ENCODE measurements around the gene CAPN8. TPM values are rescaled to one million over a fixed set of nuclear protein-coding genes. Genes with fewer than 3 reads are reported as not detected.

CAPN8 gene
- total RNA-seq, 6 donors from 2014 or later = 40.3 to 274 (median 74.3) TPM

- peaks cover 45 to 69% (median 61%) of the 10 kb centered on the region in 4 donors for H3K4me1 ChIP-seq
- whole genome bisulfite sequencing, 2 donors = 89 to 94% methylated on average over 12 of the region's 12 CpGs
- no peaks in the 10 kb centered on the region for H3K27me3 ChIP-seq
- H3K9me3 ChIP-seq = no peaks in the 10 kb centered on the region
- no peak for TF ChIP-seq POLR2A (IDR thresholded peaks at IDR 0.05)
- TF ChIP-seq CTCF (IDR thresholded peaks at IDR 0.05) = no peak
- no peak for TF ChIP-seq POLR2AphosphoS5 (IDR thresholded peaks at IDR 0.05)
- no peak for TF ChIP-seq EP300 (IDR thresholded peaks at IDR 0.05)
- H3K36me3 ChIP-seq = no peaks in the 10 kb centered on the region
- DNase-seq (no peak), ATAC-seq (ENCODE audit: low FRiP score in 2 of 2) (no peak)
- no peak overlapping the region for H3K27ac ChIP-seq
- no peak overlapping the region for H3K4me3 ChIP-seq
Measured at GRCh38 chr1:223710179-223711133, 45.0 kb upstream of the CAPN8 start.

GRCh38 chr1:223709598-223709997 is 44.1 kb upstream of the CAPN8 start:
- TF ChIP-seq POLR2A (IDR thresholded peaks at IDR 0.05) (no peak), CTCF (IDR thresholded peaks at IDR 0.05) (peak in 1 of 6 experiments; percentile 18)
- ATAC-seq (ENCODE audit: low FRiP score in 2 of 2) (no peak), DNase-seq (no peak)
- Histone ChIP-seq H3K27ac (peak overlapping the region in 1 of 4 donors; percentile 55), H3K4me3 (no peak overlapping the region), H3K36me3 (no peaks in the 10 kb centered on the region), H3K9me3 (no peaks in the 10 kb centered on the region), H3K4me1 (peaks cover 47 to 69% (median 60%) of the 10 kb centered on the region in 4 donors), H3K27me3 (no peaks in the 10 kb centered on the region)
- WGBS, 2 donors = 71 to 74% methylated on average over 3 of the region's 3 CpGs

- H3K36me3 ChIP-seq = no peaks in the 10 kb centered on the region
- 88 to 89% methylated on average over 3 of the region's 3 CpGs for WGBS, 2 donors
- no peaks in the 10 kb centered on the region for H3K27me3 ChIP-seq
- TF ChIP-seq POLR2A (IDR thresholded peaks at IDR 0.05) (no peak), CTCF (IDR thresholded peaks at IDR 0.05) (no peak), POLR2AphosphoS5 (IDR thresholded peaks at IDR 0.05) (no peak), EP300 (IDR thresholded peaks at IDR 0.05) (no peak)
- DNase-seq = no peak
- H3K4me3 ChIP-seq = no peak overlapping the region
- H3K4me1 ChIP-seq = peaks cover 40 to 62% (median 52%) of the 10 kb centered on the region in 4 donors
- no peaks in the 10 kb centered on the region for H3K9me3 ChIP-seq
- ATAC-seq (ENCODE audit: low FRiP score in 2 of 2) = no peak
- peak overlapping the region in 2 of 4 donors; percentile 76 to 86 for H3K27ac ChIP-seq
Measured at GRCh38 chr1:223708651-223709268, 43.3 kb upstream of the CAPN8 start.

GRCh38 chr1:223708001-223708359 is 42.5 kb upstream of the CAPN8 start:
- H3K27ac ChIP-seq = peak overlapping the region; percentile 76 to 86 (median 80)
- H3K36me3 ChIP-seq = no peaks in the 10 kb centered on the region
- 57 to 78% methylated on average over 5 of the region's 5 CpGs for WGBS, 2 donors
- no peak overlapping the region for H3K4me3 ChIP-seq
- DNase-seq = peak in 1 of 2 donors; percentile 75
- H3K9me3 ChIP-seq = no peaks in the 10 kb centered on the region
- ATAC-seq (ENCODE audit: low FRiP score in 2 of 2) = peak in 1 of 2 donors; percentile 51
- peaks cover 38 to 55% (median 47%) of the 10 kb centered on the region in 4 donors for H3K4me1 ChIP-seq
- TF ChIP-seq CTCF (IDR thresholded peaks at IDR 0.05) (peak in 3 of 6 experiments; percentile 19 to 53 (median 51)), POLR2A (IDR thresholded peaks at IDR 0.05) (no peak), EP300 (IDR thresholded peaks at IDR 0.05) (no peak)
- H3K27me3 ChIP-seq = no peaks in the 10 kb centered on the region
